Eye (tissue), 1 donor: Measurements from ENCODE around the gene LMF2.
"Not testable (repeated sequence)": the region's sequence is repeated elsewhere in the genome, so short reads cannot be mapped to it uniquely, and the experiment has no call there.

ENCODE experiments used
- DNase-seq: peaks from one replicate; pipeline ENCODE4 v3.0.0-alpha.2; 2015

The LMF2 gene

GRCh38 chr22:50522806-50523438, 15.4 kb upstream of the LMF2 start:
- no peak for DNase-seq

GRCh38 chr22:50522208-50522805, 14.8 kb upstream of the LMF2 start:
- DNase-seq, result no peak

GRCh38 chr22:50521710-50522109, 14.2 kb upstream of the LMF2 start:
- no peak for DNase-seq

GRCh38 chr22:50520826-50521453, 13.4 kb upstream of the LMF2 start:
- DNase-seq, result no peak

- not testable (repeated sequence) for DNase-seq
Measured at GRCh38 chr22:50520184-50520583, 12.7 kb upstream of the LMF2 start.

GRCh38 chr22:50519151-50519550, 11.6 kb upstream of the LMF2 start:
- no peak for DNase-seq

- no peak for DNase-seq
Measured at GRCh38 chr22:50518606-50519005, 11.1 kb upstream of the LMF2 start.

- no peak for DNase-seq
Measured at GRCh38 chr22:50517495-50518260, 10.2 kb upstream of the LMF2 start.

GRCh38 chr22:50516891-50517290, 9.4 kb upstream of the LMF2 start:
- DNase-seq, result no peak

GRCh38 chr22:50516068-50516467, 8.6 kb upstream of the LMF2 start:
- no peak for DNase-seq

GRCh38 chr22:50513175-50513574, 5.7 kb upstream of the LMF2 start:
- no peak for DNase-seq

GRCh38 chr22:50508897-50509296, 1.4 kb upstream of the LMF2 start:
- no peak for DNase-seq

GRCh38 chr22:50507991-50508884, 736 bp upstream of the LMF2 start, which contains the start of gene NCAPH2:
Gene NCAPH2, plus strand, starts transcription at chr22:50508224. Its CDS starts 114 bp downstream, at chr22:50508338.
- peak; percentile 99 for DNase-seq

GRCh38 chr22:50506611-50507420, 686 bp downstream of the LMF2 start:
- DNase-seq, result peak; percentile 13

GRCh38 chr22:50505776-50506610, 1.5 kb downstream of the LMF2 start:
- DNase-seq, result no peak

GRCh38 chr22:50505276-50505775, 2.2 kb downstream of the LMF2 start:
- DNase-seq, result no peak

GRCh38 chr22:50504369-50505211, 2.9 kb downstream of the LMF2 start:
- no peak for DNase-seq

- no peak for DNase-seq
Measured at GRCh38 chr22:50503475-50504145, 3.9 kb downstream of the LMF2 start.
